Measurements from ENCODE around the gene BAAT.

BAAT gene

GRCh38 chr9:101311758-101312420, 72.9 kb downstream of the BAAT start:
- no peak for DNase-seq

GRCh38 chr9:101311191-101311590, 73.6 kb downstream of the BAAT start:
- DNase-seq, result no peak

Measured in stimulated activated CD4-positive, alpha-beta T cell treated with anti-CD3 and anti-CD28 coated beads, Interleukin-12 subunit alpha, Interleukin-12 subunit beta, amount 100 ng/mL, for 4 hours (primary cell).